ENCODE measurements around the gene ZMIZ1.

- TF ChIP-seq CTCF (conservative IDR thresholded peaks at IDR 0.05; ENCODE audit: low read length): no peak
- no peak for TF ChIP-seq EZH2phosphoT487 (IDR thresholded peaks at IDR 0.05; ENCODE audit: borderline replicate concordance)
These were observed 233.2 kb downstream of the ZMIZ1 start for GRCh38 chr10:79301754-79302530.

Measured in Loucy (cell line).